Breast epithelium (tissue), 4 donors: Measurements from ENCODE around the gene CPNE7. TPM values are rescaled to one million over a fixed set of nuclear protein-coding genes. Genes with fewer than 3 reads are reported as not detected.

ENCODE experiments used
- DNase-seq, 2 donors: peaks; one replicate each; pipeline ENCODE4 v3.0.0-alpha.2; 2019; ENCODE audit warnings: low spot score in 2 of 2
- H3K27ac ChIP-seq, 2 donors: fragments of 200-600 bp; sonication (generic) in 1 of 2; one replicate each; pipeline ENCODE4 v1.5.1; 2016 to 2019; ENCODE audit warnings: mild to moderate bottlenecking in 1 of 2
- H3K27me3 ChIP-seq, 2 donors: fragments of 200-600 bp; sonication (generic) in 1 of 2; one replicate each; pipeline versions ENCODE4 v1.5.1 to v1.6.0; 2017 to 2019; ENCODE audit warnings: control low read depth in 1 of 2, mild to moderate bottlenecking in 1 of 2
- H3K36me3 ChIP-seq: fragments of 200-600 bp; one replicate; pipeline ENCODE4 v1.5.1; 2019
- H3K4me1 ChIP-seq, 2 donors: fragments of 200-600 bp; sonication (generic); one replicate each; pipeline ENCODE4 v1.5.1; 2016 to 2019; ENCODE audit warnings: control low read depth in 1 of 2
- H3K4me3 ChIP-seq, 3 donors: fragments of 200-600 bp; sonication (generic); 1 replicate in 2 of 3; 2 replicates in 1 of 3; pipeline ENCODE4 v1.5.1; 2016 to 2019; ENCODE audit warnings: mild to moderate bottlenecking in 3 of 3, moderate library complexity in 2 of 3
- H3K9me3 ChIP-seq, 2 donors: fragments of 200-600 bp; sonication (generic) in 1 of 2; one replicate each; pipeline ENCODE4 v1.5.1; 2016 to 2019; ENCODE audit warnings: control low read depth in 1 of 2
- POLR2A ChIP-seq: fragments of 450-650 bp; IDR thresholded peaks from one replicate; pipeline ENCODE4 v1.6.1; 2016; ENCODE audit warnings: antibody characterized with exemption, mild to moderate bottlenecking, moderate library complexity
- POLR2AphosphoS5 ChIP-seq, 3 donors: sonication (generic); formaldehyde crosslinking; IDR thresholded peaks; one replicate each; pipeline ENCODE4 v1.6.1; 2017; ENCODE audit warnings: antibody characterized with exemption in 3 of 3
- intact Hi-C: fragments of 100-400 bp; cut with DNase I; formaldehyde crosslinking; loops from one replicate; pipeline ENCODE4 v1.15.1; 2023; ENCODE audit warnings: low total_unique reads
- total RNA-seq, 3 donors: library from RNA; depleted of rRNA; stranded (reverse); fragments of >200 nt; gene quantifications; one replicate each; pipeline ENCODE4 v1.1.0, GENCODE V29; 2016
- TF ChIP-seq, protein P1 (sequence below), 3 donors: fragments of 450-650 bp; IDR thresholded peaks; one replicate each; pipeline ENCODE4 v1.5.1; 2016 to 2017; ENCODE audit warnings: antibody characterized with exemption in 3 of 3, mild to moderate bottlenecking in 3 of 3, moderate library complexity in 3 of 3

The CPNE7 gene
- total RNA-seq, 3 donors from 2014 or later = 1.2 to 4.9 TPM; not detected in 1

DNA sequence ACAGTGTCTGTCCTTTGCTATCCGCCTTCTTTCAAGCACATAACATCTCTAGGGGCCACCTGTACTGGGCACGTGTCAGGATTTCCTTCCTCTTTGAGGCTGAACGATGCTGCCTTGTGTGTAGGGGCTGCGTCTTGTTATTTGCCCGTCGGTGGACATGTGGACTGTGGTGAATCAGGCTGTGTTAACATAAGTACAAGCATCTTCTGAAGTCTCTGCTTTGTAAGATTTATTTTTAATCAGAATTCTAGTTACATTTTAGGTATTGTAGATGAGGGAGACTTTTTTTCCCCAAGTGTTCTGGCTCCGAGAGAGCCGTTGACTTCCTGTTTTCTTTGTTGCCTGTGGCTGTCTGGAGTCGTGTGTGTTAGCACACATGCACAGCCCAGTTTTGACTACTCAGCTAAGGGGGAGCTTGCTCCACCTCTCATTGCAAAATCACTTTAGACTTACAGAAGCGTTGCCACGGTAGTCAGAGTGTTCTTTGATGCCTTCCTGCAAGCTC, 41.3 kb upstream of the CPNE7 start:
- Histone ChIP-seq H3K27ac (no peak overlapping the region), H3K27me3 (no peaks in the 10 kb centered on the region), H3K9me3 (no peaks in the 10 kb centered on the region), H3K4me1 (no peaks in the 10 kb centered on the region), H3K4me3 (no peak overlapping the region), H3K36me3 (no peaks in the 10 kb centered on the region)
- no peak for DNase-seq
- TF ChIP-seq, protein P1, sequence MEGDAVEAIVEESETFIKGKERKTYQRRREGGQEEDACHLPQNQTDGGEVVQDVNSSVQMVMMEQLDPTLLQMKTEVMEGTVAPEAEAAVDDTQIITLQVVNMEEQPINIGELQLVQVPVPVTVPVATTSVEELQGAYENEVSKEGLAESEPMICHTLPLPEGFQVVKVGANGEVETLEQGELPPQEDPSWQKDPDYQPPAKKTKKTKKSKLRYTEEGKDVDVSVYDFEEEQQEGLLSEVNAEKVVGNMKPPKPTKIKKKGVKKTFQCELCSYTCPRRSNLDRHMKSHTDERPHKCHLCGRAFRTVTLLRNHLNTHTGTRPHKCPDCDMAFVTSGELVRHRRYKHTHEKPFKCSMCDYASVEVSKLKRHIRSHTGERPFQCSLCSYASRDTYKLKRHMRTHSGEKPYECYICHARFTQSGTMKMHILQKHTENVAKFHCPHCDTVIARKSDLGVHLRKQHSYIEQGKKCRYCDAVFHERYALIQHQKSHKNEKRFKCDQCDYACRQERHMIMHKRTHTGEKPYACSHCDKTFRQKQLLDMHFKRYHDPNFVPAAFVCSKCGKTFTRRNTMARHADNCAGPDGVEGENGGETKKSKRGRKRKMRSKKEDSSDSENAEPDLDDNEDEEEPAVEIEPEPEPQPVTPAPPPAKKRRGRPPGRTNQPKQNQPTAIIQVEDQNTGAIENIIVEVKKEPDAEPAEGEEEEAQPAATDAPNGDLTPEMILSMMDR (IDR thresholded peaks at IDR 0.05) = no peak
- TF ChIP-seq POLR2AphosphoS5 (IDR thresholded peaks at IDR 0.05) (no peak), POLR2A (no peak)
- intact Hi-C loops = no loop called here

DNA sequence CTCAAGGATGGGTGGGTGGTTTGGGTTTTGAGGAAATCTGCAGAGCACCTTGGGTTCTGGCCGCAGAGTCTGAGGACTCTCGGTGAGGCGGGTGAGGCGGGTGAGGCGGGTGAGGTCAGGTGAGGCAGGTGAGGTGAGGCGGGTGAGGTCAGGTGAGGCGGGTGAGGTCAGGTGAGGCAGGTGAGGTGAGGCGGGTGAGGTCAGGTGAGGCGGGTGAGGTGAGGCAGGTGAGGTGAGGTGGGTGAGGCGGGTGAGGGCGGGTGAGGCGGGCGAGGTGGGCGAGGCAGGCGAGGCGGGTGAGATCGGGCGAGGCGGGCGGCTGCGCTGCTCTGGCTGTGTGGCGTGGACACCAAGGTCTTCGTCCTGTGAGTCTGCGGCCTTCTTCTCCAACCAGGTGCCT, 39.2 kb upstream of the CPNE7 start:
- Histone ChIP-seq H3K9me3 (no peaks in the 10 kb centered on the region), H3K4me3 (no peak overlapping the region), H3K27ac (no peak overlapping the region), H3K27me3 (no peaks in the 10 kb centered on the region), H3K36me3 (no peaks in the 10 kb centered on the region), H3K4me1 (no peaks in the 10 kb centered on the region)
- no peak for DNase-seq
- TF ChIP-seq POLR2AphosphoS5 (IDR thresholded peaks at IDR 0.05) = no peak
- TF ChIP-seq POLR2A = no peak
- TF ChIP-seq, protein P1 (IDR thresholded peaks at IDR 0.05) = no peak
- intact Hi-C loops = no loop called here

DNA sequence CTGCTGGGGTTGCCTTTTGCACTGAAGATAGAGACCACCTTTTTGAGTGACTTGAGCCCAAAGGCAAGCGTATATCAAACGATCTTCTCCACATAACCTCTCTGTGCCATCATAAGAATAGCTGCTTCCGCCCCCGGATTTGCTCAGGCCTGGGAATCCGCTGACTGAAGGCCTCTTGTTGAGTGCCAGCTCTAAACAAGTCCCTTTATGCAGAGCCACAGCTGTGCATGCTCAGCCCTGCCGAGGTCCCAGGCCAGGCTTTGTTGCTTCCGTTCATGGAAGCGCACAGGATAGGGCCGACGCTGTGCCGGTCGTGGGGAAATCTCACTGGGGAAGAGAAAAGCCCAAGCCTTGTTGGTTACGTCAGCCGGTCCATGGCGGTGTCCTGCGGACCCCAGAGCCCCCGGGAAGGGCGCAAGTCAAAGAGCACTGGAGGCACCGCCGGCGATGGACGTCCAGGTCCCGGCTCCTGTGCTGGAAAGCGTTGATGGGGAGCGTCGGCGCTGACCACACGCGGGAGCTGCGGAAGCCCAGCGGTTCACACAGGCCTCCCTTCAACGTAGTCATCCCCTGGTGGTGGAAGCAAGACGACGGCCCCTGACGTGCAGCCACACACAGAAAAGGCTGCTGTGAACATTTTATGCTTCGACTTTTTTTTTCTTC, 38.5 kb upstream of the CPNE7 start:
- Histone ChIP-seq H3K27ac (no peak overlapping the region), H3K36me3 (peaks cover 3% of the 10 kb centered on the region)
- intact Hi-C loops = no loop called here

DNA sequence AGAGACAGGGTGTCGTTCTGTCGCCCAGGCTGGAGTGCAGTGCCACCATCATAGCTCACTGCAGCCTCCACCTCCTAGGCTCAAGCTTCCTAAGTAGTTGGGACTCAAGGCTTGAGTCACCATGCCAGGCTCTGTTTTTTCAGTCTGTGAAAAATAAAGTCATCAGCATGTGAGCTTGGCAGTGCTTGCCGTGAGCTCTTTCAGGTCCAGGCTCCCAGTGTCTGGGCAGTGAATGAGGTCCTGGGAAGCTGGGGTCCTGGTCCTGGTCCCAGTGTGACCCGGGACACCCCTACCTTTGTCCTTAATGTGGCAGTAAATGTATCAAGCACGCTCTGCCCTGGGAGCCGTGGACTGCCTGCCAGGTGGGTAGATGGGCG, 38.0 kb upstream of the CPNE7 start:
- Histone ChIP-seq H3K27ac (no peak overlapping the region), H3K27me3 (no peaks in the 10 kb centered on the region), H3K36me3 (peaks cover 4% of the 10 kb centered on the region), H3K4me3 (no peak overlapping the region), H3K4me1 (no peaks in the 10 kb centered on the region), H3K9me3 (no peaks in the 10 kb centered on the region)
- intact Hi-C loops = no loop called here
- DNase-seq = no peak
- TF ChIP-seq, protein P1 (IDR thresholded peaks at IDR 0.05) = no peak
- TF ChIP-seq POLR2A (no peak), POLR2AphosphoS5 (IDR thresholded peaks at IDR 0.05) (no peak)

More for the DNA sequence above, 38.5 kb upstream of the CPNE7 start:
- Histone ChIP-seq H3K27me3 (no peaks in the 10 kb centered on the region), H3K9me3 (no peaks in the 10 kb centered on the region), H3K4me1 (no peaks in the 10 kb centered on the region), H3K4me3 (no peak overlapping the region)
- TF ChIP-seq, protein P1 (IDR thresholded peaks at IDR 0.05) = no peak
- DNase-seq = no peak

DNA sequence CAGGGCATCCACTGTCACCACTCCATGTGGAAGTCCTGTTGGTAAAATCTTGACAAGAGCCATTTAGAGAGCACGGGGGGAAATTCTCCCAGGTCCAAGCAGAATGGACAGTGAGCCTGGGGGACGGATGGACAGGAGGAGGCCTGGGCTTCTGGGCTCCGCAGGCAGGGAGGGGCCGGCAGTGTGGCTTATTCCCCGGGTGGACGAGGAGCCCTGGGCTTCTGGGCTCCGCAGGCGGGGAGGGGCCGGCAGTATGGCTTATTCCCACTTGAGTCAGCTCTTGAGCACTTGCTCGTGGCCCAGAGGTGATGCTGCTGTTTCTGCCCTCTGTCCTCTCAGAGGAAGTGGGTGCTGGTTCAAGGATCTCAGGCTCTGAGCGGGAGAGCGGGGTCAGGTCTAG, 37.3 kb upstream of the CPNE7 start:
- Histone ChIP-seq H3K4me1 (no peaks in the 10 kb centered on the region), H3K4me3 (no peak overlapping the region), H3K27ac (no peak overlapping the region), H3K9me3 (no peaks in the 10 kb centered on the region), H3K27me3 (no peaks in the 10 kb centered on the region), H3K36me3 (peaks cover 4% of the 10 kb centered on the region)
- DNase-seq = no peak
- intact Hi-C loops = no loop called here
- TF ChIP-seq POLR2A (no peak), POLR2AphosphoS5 (IDR thresholded peaks at IDR 0.05) (no peak)
- TF ChIP-seq, protein P1 (IDR thresholded peaks at IDR 0.05) = no peak
